GM12878 (cell line): ENCODE results near the gene ADSS1. TPM values are rescaled to one million over a fixed set of nuclear protein-coding genes. Genes with fewer than 3 reads are reported as not detected.

Experiments used
- ATAC-seq: fragments of 200-7000 bp; cut with Tn5 transposase; 3 replicates; pipeline ENCODE4 v1.9.1; 2020; ENCODE audit warnings: mild to moderate bottlenecking, moderate library complexity
- BruUV-seq: library from RNA; stranded (reverse); fragments of 400-500 nt; replicated peaks from 2 replicates; lab custom pipeline; 2021; lab: Mats Ljungman, UMichigan
- CTCF ChIA-PET: fragments of 300-600 bp; sonication (Branson Sonifier 250); formaldehyde crosslinking; extraction: SDS; loops from one replicate; lab custom pipeline; 2021; ENCODE audit warnings: inconsistent platforms; lab: Yijun Ruan, JAX
- POLR2A ChIA-PET: fragments of 350-600 bp; formaldehyde crosslinking; extraction: SDS; loops from one replicate; lab custom pipeline; 2021; ENCODE audit warnings: inconsistent platforms; lab: Charles Lee
- RAD21 ChIA-PET: fragments of 300-600 bp; sonication (Branson Sonifier 250); formaldehyde crosslinking; loops from one replicate; lab custom pipeline; 2023; ENCODE audit warnings: antibody characterized with exemption; ENCODE audit not compliant: unreplicated experiment; lab: Charles Lee
- SMC1A ChIA-PET: fragments of 300-600 bp; sonication (Branson Sonifier 250); formaldehyde crosslinking; loops from one replicate; lab custom pipeline; 2023; ENCODE audit not compliant: unreplicated experiment, uncharacterized antibody; lab: Charles Lee
- DNase-seq: peaks from one replicate; pipeline ENCODE4 v3.0.0-alpha.2; 2011; ENCODE audit warnings: low read depth, low spot score
- FAIRE-seq: peaks from 3 replicates; lab custom pipeline; 2011; peaks lifted over from hg19 to GRCh38; lab: Jason Lieb, UNC
- H2AFZ ChIP-seq: 2 replicates; pipeline ENCODE4 v1.6.0; 2011; ENCODE audit warnings: low read depth, low read length, control low read depth; ENCODE audit not compliant: control insufficient read depth
- H3K27ac ChIP-seq: 2 replicates; pipeline ENCODE4 v1.5.1; 2011; ENCODE audit warnings: control low read depth; ENCODE audit not compliant: control insufficient read depth, insufficient read depth
- H3K27me3 ChIP-seq, 2 experiments: replicated peaks in 1 of 2; 2 replicates each; pipeline versions ENCODE4 v1.6.0 to v1.6.1; 2011; ENCODE audit warnings: low read length in 1 of 2; ENCODE audit not compliant: control insufficient read depth in 2 of 2, insufficient read depth in 2 of 2
- H3K36me3 ChIP-seq, 2 experiments: 2 replicates each; pipeline ENCODE4 v1.5.1; 2011; ENCODE audit warnings: low read length in 1 of 2; ENCODE audit not compliant: control insufficient read depth in 2 of 2, insufficient read depth in 2 of 2
- H3K4me1 ChIP-seq: 2 replicates; pipeline ENCODE4 v1.6.1; 2011; ENCODE audit warnings: mild to moderate bottlenecking, low read length, moderate library complexity, mixed read lengths; ENCODE audit not compliant: control insufficient read depth, insufficient read depth
- H3K4me2 ChIP-seq: 2 replicates; pipeline ENCODE4 v1.6.0; 2011; ENCODE audit warnings: control low read depth; ENCODE audit not compliant: control insufficient read depth, insufficient read depth
- H3K4me3 ChIP-seq: fragments of 200-600 bp; sonication (generic); 2 replicates; pipeline ENCODE4 v1.5.1; 2016
- H3K79me2 ChIP-seq: 2 replicates; pipeline ENCODE4 v1.6.0; 2011; ENCODE audit warnings: low read length; ENCODE audit not compliant: control insufficient read depth, insufficient read depth
- H3K9ac ChIP-seq: 2 replicates; pipeline ENCODE4 v1.8.0; 2011; ENCODE audit warnings: low read length, control low read depth, mixed read lengths; ENCODE audit not compliant: control insufficient read depth, insufficient read depth
- H3K9me3 ChIP-seq: replicated peaks from 3 replicates; pipeline ENCODE4 v1.5.1; 2011; ENCODE audit warnings: mild to moderate bottlenecking, low read length; ENCODE audit not compliant: control insufficient read depth, insufficient read depth
- H4K20me1 ChIP-seq: 2 replicates; pipeline ENCODE4 v1.6.0; 2011; ENCODE audit not compliant: control insufficient read depth, insufficient read depth
- CUX1 ChIP-seq: IDR thresholded peaks from 2 replicates; pipeline ENCODE4 v1.6.1; 2012; ENCODE audit warnings: improper control_type of control experiment, low read depth, low read length; ENCODE audit not compliant: insufficient replicate concordance
- EED ChIP-seq: sonication (generic); IDR thresholded peaks from 2 replicates; pipeline ENCODE4 v1.6.1; 2016; ENCODE audit warnings: antibody characterized with exemption, low read depth
- LARP7 ChIP-seq: fragments of 450-650 bp; IDR thresholded peaks from 2 replicates; pipeline ENCODE4 v1.6.1; 2017; ENCODE audit warnings: mild to moderate bottlenecking
- NR2C2 ChIP-seq: IDR thresholded peaks from 2 replicates; pipeline ENCODE4 v1.6.1; 2011; ENCODE audit warnings: borderline replicate concordance, low read depth; ENCODE audit not compliant: control insufficient read depth, insufficient read length
- NR2F1 ChIP-seq: fragments of 450-650 bp; conservative IDR thresholded peaks from 2 replicates; pipeline ENCODE4 v1.6.1; 2017; ENCODE audit warnings: mild to moderate bottlenecking
- RBBP5 ChIP-seq: fragments of 200-600 bp; sonication (generic); conservative IDR thresholded peaks from 2 replicates; pipeline ENCODE4 v1.6.1; 2016
- STAT1 ChIP-seq: fragments of 450-650 bp; conservative IDR thresholded peaks from 2 replicates; pipeline ENCODE4 v1.6.1; 2014; ENCODE audit warnings: antibody characterized with exemption, mild to moderate bottlenecking
- ZBTB11 ChIP-seq: fragments of 450-650 bp; formaldehyde crosslinking; IDR thresholded peaks from 2 replicates; pipeline ENCODE4 v1.5.0; 2022; ENCODE audit warnings: mild to moderate bottlenecking, missing genetic modification characterization
- WGBS: methylation state at CpG from one replicate; pipeline ENCODE4 v1.1.6; 2016; ENCODE audit warnings: low lambda C conversion rate; ENCODE audit not compliant: insufficient replicate concordance, insufficient coverage; ENCODE audit errors: missing lambda C conversion rate; 5-methylcytosine and 5-hydroxymethylcytosine counted together
- in situ Hi-C: fragments of 300-500 bp; cut with MboI; formaldehyde crosslinking; loops from 9 replicates; pipeline ENCODE4 v1.14.3; 2018; ENCODE audit warnings: mixed read lengths
- intact Hi-C: fragments of 100-400 bp; cut with micrococcal nuclease; formaldehyde crosslinking; loops from one replicate; pipeline ENCODE4 v1.14.2; 2022; ENCODE audit not compliant: unreplicated experiment
- polyA plus RNA-seq, 11 experiments: library from polyadenylated mRNA; depleted of rRNA in 4 of 11; unstranded in 6 of 11; stranded (reverse) in 5 of 11; fragments of >200 nt; fragmentation: Nextera tagmentation in 4 of 11; fragmentation: Illumina TruSeq in 1 of 11; extraction: Ambion mirVana in 4 of 11; extraction: Trizol in 1 of 11; gene quantifications; 1 replicate in 1 of 11; 2 replicates in 10 of 11; pipeline versions ENCODE4 v1.2.1 to v1.2.3, GENCODE V29; 2011 to 2016; ENCODE audit warnings: inconsistent platforms in 2 of 11, missing spikeins in 2 of 11, low read depth in 1 of 11
- total RNA-seq, 4 experiments: library from RNA; depleted of rRNA in 3 of 4; stranded (reverse); fragments of >200 nt in 3 of 4; fragmentation: Illumina TruSeq in 1 of 4; extraction: Trizol in 1 of 4; gene quantifications; 2 replicates each; pipeline versions ENCODE4 v1.2.1 to v1.2.3, GENCODE V29; 2013 to 2021

Gene ADSS1
- total and polyA plus RNA-seq, 10 of the 15 experiments (the other 5 are each of a cell fraction or from before 2014, with no cell fraction given): 0.11 to 0.45 (median 0.28) TPM; not detected in 5

GRCh38 chr14:104784218-104784568 lies 60.2 kb downstream of the ADSS1 start:
- ATAC-seq (no peak), FAIRE-seq (no peak), DNase-seq (no peak)
- no peak overlapping the region for H3K4me2 ChIP-seq
- H3K4me1 ChIP-seq: no peaks in the 10 kb centered on the region
- SMC1A ChIA-PET: no interaction called here
- H2AFZ ChIP-seq: no peak overlapping the region
- peaks cover 3% of the 10 kb centered on the region; the same call in 1 of the 2 replicates for H4K20me1 ChIP-seq
- in situ Hi-C loops: no loop called here
- H3K4me3 ChIP-seq: no peak overlapping the region
- H3K36me3 ChIP-seq: peaks cover 0 to 4% of the 10 kb centered on the region in 2 experiments; a peak in 2 of 4 replicates
- no peaks in the 10 kb centered on the region for H3K27me3 ChIP-seq
- POLR2A ChIA-PET: no interaction called here
- no peaks in the 10 kb centered on the region for H3K9me3 ChIP-seq
- no peak overlapping the region for H3K9ac ChIP-seq
- WGBS: 100% methylated on average over 9 of the region's 9 CpGs
- no peak for TF ChIP-seq NR2C2
- no peak for TF ChIP-seq NR2F1
- BruUV-seq: no TSS peak
- no peak overlapping the region for H3K27ac ChIP-seq
- RAD21 ChIA-PET: no interaction called here
- CTCF ChIA-PET: no interaction called here
- intact Hi-C loops: no loop called here
- H3K79me2 ChIP-seq: no peaks in the 10 kb centered on the region

- Histone ChIP-seq H3K27ac (no peak overlapping the region), H3K36me3 (peaks cover 0 to 4% of the 10 kb centered on the region in 2 experiments; a peak in 2 of 4 replicates), H3K27me3 (no peaks in the 10 kb centered on the region), H3K4me2 (no peak overlapping the region), H3K9ac (no peak overlapping the region), H4K20me1 (peaks cover 3% of the 10 kb centered on the region; the same call in 1 of the 2 replicates), H3K4me3 (no peak overlapping the region), H3K9me3 (no peaks in the 10 kb centered on the region), H2AFZ (no peak overlapping the region), H3K4me1 (no peaks in the 10 kb centered on the region), H3K79me2 (no peaks in the 10 kb centered on the region)
- SMC1A ChIA-PET: no interaction called here
- ATAC-seq: no peak
- 89% methylated on average over 31 of the region's 36 CpGs for WGBS
- no TSS peak for BruUV-seq
- CTCF ChIA-PET: no interaction called here
- in situ Hi-C loops: no loop called here
- RAD21 ChIA-PET: no interaction called here
- intact Hi-C loops: no loop called here
- DNase-seq: no peak
- no peak for FAIRE-seq
- POLR2A ChIA-PET: interaction anchor here (0.5 kb wide), 1 partner anchor 65 kb away, joined by 3 read pairs; no protein-coding TSS in a partner anchor
- TF ChIP-seq CUX1 (no peak), RBBP5 (no peak), STAT1 (no peak), LARP7 (no peak), ZBTB11 (CRISPR knock-in tag) (no peak), EED (no peak)
Measured at GRCh38 chr14:104784846-104785707, 61.0 kb downstream of the ADSS1 start.
